Activated gamma-delta T cell treated with anti-CD3 and anti-CD28 coated beads, Interleukin-2, amount 50 U/mL, for 16 hours (primary cell): Measurements from ENCODE around the gene ATP6V0D1.
A peak's percentile ranks its signal among the peaks of the same experiment; 100 is the strongest.

Source experiments
- DNase-seq: peaks from one replicate; pipeline ENCODE4 v3.0.0-alpha.2; 2020; ENCODE audit warnings: low read depth

The ATP6V0D1 gene

DNA sequence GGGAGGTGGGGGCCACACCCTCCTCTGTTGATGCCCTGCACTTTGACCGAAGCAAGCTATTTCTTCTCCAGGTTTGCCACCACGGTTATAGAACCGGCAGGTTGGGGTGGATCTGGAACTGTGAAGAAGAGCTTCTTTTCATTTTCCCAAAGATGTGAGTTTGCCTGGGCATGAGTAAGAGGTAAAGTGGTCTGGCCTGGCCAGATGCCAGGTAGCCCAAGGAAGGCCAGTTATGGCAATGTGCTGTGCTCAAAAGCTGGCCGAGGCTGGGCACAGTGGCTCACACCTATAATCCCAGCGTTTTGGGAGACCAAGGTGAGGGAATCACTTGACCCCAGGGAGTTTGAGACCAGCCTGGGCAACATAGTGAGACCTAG, 18.7 kb downstream of the ATP6V0D1 start:
- DNase-seq = no peak

GRCh38 chr16:67461600-67462278, 19.2 kb downstream of the ATP6V0D1 start:
- DNase-seq = no peak

DNA sequence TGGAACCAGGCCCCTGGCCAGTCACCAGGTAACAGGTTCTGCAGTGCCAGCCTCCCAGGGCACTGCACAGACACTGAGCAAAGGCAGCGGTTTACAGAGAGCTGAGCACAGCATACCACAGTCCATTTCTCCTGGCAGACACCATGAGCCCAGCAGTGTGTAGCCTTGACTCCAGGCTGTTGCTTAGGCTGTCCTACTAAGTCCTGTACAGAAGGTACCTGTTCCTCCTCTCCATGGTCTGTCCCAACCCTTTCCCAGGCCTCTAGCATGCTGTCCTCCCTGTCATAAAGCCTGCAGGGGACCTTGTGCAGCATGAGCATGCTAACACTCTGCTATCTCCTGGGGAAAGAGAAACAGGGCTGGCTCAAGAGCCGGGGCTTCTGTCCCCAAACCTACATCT, 20.0 kb downstream of the ATP6V0D1 start:
- DNase-seq = no peak

DNA sequence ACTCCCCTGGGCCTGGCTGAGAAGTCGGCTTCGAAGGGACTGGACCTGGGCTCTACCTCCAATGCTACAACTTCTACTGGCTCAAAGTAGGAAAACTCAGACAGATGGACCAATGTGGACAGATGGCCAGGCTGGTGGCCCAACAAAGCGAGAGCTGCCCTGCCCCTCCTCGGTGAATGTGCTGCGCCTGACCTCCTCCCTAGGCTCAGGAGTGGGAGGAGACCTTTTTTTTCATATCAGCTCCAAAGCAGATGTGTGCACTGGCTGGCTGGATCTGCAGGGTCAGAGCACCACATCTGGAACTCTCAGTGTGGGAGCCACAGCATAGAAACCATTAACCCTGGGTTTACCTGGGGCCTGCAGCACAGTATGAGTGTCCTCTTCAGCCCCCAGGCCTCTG, 20.8 kb downstream of the ATP6V0D1 start:
- DNase-seq = no peak

- DNase-seq = no peak
These were observed 21.2 kb downstream of the ATP6V0D1 start for GRCh38 chr16:67459861-67460150.

- no peak for DNase-seq
These were observed 21.7 kb downstream of the ATP6V0D1 start for GRCh38 chr16:67459066-67459860.

GRCh38 chr16:67458121-67458641, 22.8 kb downstream of the ATP6V0D1 start:
- DNase-seq = no peak

DNA sequence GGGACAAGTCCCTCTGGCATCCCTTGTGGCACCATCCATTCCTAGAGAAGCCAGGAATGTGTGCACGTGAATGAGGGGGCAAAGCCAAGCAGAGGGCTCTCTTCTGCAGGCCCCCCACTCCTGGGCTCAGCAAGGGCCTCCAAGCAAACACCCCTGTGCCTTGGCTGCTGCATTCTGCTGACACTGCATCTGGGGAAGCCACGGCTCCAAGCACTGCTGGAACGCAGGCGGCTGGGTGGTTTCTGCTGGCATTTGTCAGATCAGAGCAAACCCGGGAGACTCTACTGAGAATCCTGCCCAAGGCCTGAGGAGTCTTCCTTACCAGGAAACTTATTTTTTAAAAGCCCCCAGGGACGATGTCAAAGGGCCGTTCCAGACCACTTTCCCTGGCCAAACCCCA, 23.3 kb downstream of the ATP6V0D1 start:
- DNase-seq = no peak

GRCh38 chr16:67456391-67457081, 24.4 kb downstream of the ATP6V0D1 start:
- DNase-seq = no peak

DNA sequence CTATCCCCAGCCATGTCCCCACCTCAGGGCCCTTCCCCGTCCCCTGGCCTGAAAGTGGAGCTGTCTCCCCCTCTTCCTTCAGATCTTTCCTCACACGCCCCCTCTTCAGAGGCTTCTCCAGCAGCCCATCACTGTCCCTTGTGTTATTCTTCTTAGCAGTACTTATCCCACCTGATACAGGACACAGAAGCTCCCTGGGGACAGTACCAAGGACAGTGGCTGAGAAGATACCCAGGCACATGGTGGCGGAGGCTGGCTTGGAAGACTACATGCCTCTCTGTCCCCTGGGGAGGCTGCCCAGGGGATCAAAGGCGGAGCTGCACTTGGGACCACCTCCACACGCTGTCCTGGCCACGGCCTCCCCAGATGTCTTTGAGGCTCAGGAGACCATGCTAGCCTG, 26.1 kb downstream of the ATP6V0D1 start:
- DNase-seq = no peak

DNA sequence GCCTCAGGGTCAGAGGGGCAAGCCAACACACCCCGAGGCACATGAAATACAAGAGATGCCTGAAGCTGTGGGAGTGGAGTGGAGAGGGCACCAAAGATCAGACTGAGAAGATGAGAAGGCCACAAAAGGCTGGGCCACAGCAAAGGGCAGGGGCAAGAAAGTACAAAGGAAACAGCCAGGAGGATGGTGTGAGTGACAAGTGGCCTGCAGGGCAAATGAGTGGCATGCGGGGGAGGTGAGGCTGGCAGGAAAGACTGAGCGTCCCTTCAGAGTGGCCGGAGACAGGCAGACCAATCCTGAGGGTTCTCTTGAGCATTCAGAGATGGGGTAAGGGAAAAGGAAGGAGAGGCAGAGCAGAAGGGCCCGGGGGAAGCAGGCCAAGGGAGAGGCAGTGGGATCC, 26.9 kb downstream of the ATP6V0D1 start:
- no peak for DNase-seq

DNA sequence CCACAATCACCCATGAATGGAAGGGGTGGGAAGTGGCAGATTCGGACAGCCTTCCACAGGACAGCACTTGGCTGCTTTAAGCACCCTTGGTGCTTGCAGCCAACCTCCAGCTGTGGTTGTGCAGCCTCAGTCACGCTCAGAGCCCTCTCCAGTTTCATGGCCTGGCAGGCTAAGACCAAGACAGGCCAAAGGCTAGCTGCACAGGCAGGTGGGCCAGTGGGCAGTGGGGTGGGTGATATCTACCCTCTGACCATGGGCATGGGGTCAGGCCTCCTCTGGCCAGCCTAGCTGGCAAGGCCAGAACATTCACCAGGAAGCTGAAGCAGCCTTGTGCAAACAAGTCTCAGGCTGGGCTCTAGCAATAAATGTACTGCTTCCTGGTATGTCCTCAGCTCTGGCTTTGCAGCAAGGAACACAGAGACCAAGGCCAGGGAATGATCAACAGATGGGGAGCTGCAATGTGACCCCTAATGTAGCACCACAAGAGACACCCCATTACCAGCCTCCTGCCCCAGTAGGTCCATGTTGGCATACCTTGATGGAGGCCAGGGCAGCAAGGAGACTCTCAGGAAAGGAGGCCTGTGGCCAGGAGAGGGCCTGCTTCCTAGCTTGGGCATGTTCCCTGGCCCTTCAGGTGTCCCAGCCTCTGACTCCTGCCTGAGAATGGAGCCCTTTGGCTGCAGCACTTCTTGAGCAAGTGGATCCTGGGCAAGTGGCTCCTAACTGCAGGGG, 29.1 kb downstream of the ATP6V0D1 start:
- no peak for DNase-seq

DNA sequence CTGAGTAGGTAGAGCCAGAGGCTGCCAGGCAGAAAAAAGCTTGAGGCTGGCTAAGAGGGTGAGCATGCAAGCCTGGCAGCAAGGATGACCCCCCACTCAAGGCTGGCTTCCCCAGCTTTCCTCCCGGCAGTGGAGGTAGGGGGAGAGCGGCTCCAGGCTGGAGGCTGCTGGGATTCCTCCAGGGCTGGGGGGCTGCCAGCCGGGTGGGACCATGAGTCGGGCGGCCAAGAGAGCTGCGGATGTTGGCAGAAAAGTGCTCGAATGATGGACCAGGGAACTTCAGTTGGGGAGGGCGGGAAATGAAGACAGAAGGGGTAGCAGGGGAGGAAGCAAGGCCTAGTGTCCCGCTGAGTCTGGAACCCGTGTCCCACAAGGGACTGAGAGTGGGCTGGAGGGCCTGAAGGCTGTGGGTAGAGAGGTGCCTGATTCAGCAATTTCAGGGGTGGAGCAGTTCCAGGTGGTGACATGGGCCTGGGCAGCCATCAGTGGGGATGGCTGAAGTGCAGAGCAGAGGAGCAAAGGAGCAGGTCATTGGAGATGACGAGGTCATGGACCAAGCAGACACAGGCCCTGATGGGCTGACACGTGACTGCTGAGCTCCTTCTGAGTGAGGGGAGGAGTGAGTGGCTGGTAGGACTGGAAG, 29.8 kb downstream of the ATP6V0D1 start:
- DNase-seq = no peak

- no peak for DNase-seq
These were observed 31.2 kb downstream of the ATP6V0D1 start for GRCh38 chr16:67449739-67450138.

DNA sequence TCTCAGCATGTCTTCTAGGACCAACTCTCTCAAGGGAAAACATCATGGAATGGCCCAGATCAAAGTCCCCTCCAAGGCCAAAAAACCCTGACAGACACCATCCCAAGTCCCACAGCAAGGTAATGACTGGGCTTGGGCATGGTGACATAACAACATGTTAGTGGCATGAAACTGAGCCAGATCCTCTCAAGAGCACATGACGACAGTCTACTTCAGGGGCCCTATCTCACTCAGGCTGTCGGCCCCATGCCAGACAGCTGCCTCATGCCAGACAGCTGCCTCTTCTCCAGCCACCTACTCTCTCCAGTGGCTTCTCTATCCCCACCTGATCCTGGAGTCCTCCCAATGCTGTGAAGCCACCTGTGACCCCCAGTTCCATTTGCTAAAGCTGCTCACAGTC, 31.6 kb downstream of the ATP6V0D1 start:
- DNase-seq = no peak

GRCh38 chr16:67448580-67448979, 32.4 kb downstream of the ATP6V0D1 start:
- no peak for DNase-seq

- DNase-seq = peak; percentile 25
These were observed 33.4 kb downstream of the ATP6V0D1 start for GRCh38 chr16:67447508-67448076.

DNA sequence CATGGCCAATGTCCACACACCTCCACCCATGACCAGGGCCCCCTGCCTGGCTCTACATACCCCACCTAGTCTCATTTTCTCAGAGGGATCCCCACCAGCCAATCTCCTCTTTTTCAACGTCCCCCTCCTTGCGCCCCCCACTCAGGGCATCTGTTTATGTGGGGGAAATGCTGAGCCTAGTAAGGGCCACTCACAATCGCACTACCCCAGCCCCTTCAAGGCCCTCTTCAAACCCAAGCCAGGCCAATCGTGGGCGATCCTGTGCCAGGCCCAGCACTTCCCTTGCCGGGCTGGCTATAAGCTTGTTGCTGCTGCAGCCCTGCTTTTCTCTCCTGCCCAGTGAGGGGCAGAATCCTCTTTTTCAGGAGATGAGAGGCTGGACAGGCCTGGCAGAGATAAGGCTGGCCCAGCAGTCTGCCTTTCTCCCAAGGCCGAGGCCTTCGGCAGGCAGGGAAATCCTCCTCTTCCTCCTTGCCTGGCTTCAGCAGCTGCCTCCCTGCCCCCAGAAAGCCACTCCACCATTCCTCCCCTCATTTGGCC, 33.9 kb downstream of the ATP6V0D1 start:
- DNase-seq = no peak

DNA sequence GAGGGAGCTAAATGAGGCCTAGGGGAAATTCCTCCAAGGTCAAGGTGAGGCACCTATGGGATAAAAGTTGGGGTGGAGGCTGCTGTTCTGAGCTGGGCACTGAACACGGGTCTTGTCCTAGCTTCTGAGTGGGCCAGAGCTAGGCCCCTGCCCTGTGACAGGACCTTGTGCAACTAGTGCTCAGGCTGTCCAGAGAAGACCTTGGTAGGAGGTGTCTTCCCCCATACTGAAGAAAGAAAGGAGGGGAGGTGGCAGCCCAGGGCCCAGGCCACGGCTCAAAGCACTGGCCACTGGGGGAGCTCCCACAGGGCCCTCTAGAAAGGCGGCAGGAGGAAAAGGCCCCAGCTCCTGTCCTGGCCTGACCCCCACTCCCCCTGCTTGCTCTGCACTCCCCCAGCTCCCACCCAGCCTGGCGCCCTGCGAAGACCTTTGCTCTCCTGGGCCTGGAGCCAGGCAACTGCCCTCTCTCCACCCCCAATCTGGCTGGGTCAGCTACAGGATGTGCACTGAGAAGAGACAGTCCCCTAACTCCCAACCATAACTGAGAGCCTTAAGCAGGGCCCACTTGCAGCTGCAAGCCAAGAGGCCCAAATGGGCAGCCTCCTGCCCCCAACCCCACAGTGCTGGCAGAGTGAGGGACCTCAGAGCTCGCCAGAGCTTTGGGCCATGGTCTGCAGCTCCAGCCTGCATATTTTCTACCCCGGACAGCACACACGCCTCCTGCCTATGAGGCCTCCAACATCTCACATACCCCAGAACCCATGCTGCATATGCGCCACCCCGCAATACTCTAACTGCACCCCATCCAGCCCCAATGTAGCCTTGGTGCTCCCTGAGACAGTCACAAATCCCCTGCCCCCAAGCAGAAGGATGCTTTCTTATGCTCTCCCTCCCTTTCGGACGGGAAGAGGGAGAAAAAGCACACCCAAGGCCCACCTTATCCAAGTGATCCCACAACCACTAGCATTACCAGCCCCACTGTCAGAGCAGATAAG, 34.7 kb downstream of the ATP6V0D1 start:
- no peak for DNase-seq

GRCh38 chr16:67445441-67445912, 35.5 kb downstream of the ATP6V0D1 start:
- DNase-seq = no peak
